Stimulated activated CD8-positive, alpha-beta memory T cell treated with anti-CD3 and anti-CD28 coated beads, Interleukin-15, amount 100 ng/mL, for 24 hours (primary cell): ENCODE results near the gene RPP25L.
A peak's percentile ranks its signal among the peaks of the same experiment; 100 is the strongest.

ENCODE experiments used
- DNase-seq: peaks from one replicate; pipeline ENCODE4 v3.0.0-alpha.2; 2020; ENCODE audit warnings: low read depth

The RPP25L gene

DNA sequence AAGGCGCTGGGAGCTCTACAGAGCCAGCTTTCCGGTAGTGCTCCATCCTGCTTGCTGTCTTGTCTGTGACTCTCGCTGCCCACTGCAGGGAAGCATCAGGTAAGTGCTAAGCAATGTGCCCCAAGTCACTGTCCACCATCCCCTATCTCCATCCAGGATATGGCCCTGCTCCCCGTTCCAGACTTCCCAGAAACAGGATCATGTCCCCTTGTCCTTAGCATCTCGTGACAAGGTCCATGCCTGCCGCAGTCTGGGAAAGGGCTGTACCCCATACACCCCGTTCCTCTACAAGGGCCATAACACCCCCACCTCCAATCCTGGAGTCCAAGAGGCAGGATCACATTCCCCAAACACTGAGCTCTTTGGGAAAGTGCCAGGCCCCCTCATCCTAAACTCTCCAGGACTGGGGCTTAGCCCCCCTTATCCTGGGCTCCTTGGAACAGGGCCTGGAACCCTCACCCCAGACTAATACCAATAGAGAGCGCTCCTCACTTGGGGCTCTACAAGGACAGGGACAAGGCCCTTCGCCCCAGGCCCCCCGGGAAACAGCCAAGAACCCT, 566 bp downstream of the RPP25L start:
- no peak for DNase-seq

DNA sequence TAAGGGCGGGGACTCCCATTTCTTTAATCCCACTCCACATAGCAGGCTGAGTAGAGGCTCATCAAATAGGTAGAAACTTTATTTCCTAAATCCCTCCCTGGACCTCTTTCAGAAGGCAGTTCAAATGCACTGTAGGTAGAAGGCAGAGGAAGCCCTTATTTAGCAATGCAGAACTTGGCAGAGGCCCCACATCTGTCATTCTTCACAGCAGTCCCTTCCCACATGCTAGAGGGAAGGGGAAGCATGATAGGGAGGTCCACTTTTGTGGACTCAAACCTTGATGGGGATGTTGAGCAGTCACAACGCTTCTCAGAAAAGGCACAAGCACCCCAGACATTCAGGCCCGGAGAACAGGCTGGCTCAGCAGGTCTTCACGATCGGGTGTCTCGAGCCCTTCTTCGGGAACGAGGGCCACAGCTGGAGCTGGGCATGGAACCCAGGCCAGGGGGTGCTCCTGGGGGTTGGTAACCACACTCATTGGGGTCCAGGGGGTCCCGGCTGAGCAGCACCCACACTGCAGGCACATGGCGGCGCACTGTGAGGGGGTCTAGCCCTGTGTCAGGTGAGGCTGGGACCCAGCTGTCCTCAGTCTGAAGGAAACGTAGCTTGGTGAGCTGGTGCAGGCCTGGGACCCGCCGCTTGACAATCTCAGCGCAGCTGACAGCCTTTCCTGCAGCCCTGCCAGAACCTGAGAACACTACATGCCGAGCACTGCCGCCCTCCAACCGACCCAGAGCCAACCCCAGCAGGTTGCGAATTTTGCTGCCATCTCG, 1.3 kb downstream of the RPP25L start:
- no peak for DNase-seq

GRCh38 chr9:34607331-34607730, 4.6 kb downstream of the RPP25L start:
- no peak for DNase-seq

DNA sequence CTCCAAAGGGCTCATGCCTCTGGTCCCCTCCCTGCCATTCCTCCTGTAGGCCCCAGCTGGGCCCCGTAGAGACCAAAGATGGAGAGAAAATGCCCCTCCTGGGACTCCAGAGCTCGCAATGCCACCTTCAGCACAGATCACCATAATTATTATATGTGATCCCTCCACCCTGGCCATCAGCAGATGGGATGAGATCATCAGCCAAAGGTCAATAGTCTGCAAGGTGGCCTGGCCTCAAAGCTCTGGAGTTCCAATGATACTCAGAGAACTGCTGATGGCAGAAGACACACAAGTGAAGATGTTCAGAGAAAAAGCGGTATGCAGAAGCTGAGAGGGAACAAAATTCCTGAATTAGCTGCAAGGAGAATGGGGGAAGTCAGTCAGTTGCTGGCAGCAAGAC, 5.0 kb downstream of the RPP25L start:
- DNase-seq, result no peak

DNA sequence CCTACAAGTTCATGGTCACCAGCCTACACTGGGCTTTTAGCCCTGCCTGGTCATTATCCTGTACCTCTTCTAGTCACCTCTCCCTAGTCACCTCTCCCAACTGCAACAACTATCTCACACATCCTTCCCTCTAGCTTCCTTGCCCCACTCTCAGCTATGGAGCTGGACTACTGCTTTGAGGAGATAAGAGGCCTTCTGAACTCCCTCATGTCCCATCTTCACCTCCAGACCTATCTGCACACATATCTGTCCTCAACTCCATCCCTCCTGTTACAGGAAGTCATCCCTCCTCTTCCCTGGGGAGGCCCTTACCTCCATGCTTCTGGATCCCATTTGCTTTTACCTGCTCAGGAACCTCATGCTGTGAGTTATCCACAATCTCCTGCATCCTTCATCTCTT, 5.7 kb downstream of the RPP25L start:
- DNase-seq, result no peak

DNA sequence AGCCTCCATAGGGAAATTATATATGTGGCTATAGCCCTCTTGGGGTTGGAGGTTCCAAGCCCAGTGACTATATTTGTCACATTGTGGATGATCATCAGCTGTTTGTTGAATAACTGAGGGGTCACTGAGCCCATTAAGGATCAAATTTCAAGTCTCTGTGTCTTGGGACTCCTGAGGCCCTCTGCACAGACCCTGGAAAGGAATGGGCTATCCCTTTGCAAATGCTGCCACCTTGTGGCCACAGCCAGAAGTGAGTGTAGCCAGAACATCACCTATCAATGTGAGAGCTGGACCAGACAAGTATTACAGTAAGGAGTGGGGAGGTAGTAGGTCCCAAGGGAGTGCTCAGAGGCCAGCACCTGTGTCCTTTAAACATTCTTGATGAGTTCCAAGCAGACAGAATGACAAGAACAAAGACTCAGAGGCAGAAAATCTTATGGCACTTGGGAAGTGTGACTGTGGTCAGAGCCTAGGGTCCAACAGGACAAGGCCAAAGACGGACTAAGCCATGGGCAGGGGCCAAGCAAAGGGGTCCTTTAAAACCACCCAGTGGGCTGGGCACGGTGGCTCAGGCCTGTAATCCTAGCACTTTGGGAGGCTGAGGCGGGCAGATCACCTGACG, 8.2 kb downstream of the RPP25L start:
- DNase-seq, result peak; percentile 73

GRCh38 chr9:34601937-34602573, 9.8 kb downstream of the RPP25L start:
- DNase-seq, result no peak

DNA sequence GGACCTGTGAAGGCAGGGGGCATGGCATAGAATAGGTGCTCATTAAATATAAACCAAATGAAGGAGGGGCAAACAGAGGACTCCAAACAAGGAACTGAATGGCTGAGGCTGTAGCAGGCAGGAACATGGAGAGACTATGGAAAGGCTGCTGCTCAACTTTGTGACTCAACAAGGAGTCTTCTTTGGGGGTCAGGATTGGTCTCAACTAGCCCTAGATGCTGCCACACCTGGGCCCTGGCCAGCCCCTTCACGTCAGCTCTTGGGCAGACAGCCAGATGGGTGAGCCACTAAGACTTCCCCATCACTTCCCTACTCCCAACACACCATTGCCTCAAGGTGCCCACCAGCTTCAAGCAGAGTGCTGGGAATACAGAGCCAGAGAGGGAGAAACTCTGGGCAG, 11.0 kb downstream of the RPP25L start:
- no peak for DNase-seq

- no peak for DNase-seq
These were observed 12.4 kb downstream of the RPP25L start for GRCh38 chr9:34599546-34599945.

DNA sequence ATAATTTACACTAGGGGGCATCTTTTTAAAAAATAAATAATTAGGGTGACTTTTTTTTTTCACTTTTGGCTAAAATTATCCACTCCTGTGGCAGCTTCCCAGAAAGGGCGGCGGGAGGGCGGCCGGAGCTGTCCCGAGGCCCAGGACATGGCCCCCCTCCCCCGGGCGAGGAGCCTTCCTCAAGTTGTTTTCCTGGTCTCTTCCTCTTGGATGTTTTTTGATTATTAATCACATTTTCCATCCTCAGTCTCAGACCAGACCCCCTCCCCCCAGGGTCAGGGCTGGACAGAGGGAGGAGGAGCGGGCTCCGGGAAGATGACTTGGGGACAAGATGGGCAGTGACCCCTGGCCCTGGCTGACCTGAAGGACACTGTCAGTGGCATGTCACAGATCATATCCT, 17.7 kb downstream of the RPP25L start:
- DNase-seq, result no peak

GRCh38 chr9:34592895-34593601, 18.8 kb downstream of the RPP25L start:
- DNase-seq, result no peak

GRCh38 chr9:34591917-34592866, 19.7 kb downstream of the RPP25L start:
- no peak for DNase-seq

DNA sequence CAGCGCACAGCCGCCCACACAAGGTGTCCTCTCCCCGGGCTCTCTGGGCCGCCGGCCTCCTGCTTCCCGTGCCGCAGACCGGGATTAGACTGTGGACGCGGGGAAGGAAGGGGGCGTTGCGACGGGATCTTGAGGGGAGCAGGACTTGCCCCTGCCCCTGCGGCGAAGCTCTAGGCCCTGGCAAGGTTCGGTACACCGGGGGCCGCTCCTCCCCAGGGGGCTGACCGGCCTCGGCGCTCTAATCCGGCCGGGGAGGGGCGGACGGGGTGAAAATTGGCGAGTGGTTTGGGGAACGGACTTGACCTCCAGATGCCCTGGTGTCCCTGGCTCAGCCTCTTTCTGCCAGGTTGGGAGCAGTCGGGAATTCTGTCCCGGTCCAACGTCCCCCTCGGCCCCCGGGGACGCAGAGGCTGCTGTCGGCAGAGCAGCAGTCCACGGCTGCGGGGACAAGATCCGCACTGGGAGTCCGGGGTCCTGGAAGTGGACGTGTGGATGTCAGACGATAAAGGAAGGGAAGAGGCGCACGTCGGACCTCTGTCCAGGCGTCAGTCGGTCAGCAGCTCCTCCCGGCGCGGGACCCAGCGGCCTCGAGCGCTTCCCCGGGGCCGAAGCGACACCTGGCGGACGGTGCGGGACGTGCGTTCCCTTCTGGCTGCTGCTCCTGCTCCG, 20.5 kb downstream of the RPP25L start:
- DNase-seq, result peak; percentile 76

DNA sequence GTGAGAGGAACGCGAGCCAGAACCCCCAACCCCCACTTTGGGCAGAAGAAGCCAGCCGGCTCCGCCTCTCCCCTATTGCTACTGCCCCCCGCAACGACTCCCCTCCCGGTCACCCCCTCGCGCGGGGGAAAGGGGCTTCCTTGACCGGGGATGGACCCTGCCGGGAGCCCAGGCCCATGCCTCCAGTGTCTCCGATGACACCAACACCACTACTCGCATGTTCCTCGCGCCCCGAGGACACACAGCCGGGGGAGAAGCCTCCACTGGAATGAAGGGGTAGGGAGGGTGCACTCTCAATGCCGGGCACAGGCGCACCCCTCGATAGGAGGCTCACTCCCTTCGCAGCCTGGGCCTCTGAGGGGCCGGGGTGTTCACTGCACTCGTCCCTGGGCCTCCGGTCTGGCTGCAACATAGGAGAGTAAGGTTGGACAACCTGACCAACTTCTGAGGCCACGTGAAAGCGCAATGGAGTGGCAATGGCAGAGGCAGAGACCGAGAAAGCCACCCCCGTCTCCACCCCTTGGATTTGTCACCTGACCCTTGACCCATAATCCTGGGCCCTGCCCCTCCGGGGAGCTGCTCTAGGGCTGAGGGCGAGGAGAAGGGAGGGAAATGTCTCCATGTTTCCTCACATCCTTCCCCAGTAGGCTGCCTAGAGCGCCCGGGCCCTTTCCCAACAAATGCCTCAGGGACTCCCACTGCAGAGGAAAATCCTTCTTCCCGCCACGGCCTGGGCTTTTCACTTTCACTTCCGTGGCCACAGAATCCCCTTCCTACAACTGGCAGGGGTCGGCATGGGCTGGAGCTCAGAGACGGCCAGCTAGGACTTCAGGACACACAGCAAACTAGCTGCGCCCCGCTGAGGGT, 21.3 kb downstream of the RPP25L start:
- DNase-seq, result no peak

- no peak for DNase-seq
These were observed 22.1 kb downstream of the RPP25L start, which contains the start of gene CNTFR for GRCh38 chr9:34589636-34590380. TSS of gene CNTFR (minus strand) at chr9:34589724. CDS start at chr9:34568981, 20,743 bp downstream.

DNA sequence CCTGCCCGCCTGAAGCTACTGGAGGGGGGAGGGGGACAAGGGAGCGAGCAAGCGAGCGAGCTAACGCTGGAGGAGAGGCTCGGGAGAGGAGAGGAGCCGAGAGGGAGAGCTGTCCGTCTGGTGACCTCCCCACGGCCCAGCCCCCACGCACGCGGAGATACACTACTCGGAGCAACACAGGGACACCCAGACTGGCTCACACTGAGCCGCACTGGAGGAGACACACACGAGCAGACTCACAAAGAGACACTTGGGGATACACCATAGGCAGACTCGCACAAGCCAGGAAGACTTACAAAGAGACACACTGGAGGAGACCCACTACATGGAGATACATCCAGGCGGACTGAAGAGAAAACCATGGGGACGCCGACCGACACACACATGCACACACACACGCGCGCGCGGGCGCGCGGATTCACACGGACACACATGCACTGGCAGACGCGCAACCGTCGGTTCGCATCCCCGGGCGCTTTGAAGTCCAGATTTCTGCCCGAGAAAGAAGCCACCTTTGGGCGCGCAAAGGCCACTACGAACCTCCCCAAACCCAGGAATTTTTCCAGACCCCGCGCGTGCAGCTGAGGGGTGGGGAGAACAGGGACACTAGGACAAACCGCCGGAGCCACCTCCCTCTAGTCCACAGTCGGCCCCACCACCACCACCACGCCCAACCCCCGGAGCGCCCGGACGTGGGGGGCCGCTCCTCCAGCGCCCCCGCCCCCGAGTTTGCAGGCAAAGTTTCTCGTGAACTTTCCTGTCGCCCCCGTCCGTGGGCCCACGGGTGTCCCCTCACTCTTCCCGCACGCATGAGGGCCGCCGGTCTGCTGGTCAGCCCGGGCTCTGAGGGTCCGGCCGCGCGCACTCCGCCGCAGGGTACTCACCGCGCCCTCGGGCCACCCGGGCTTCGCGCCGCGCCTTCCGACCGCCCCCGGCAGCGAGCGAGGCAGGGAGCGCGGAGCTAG, 22.9 kb downstream of the RPP25L start:
- no peak for DNase-seq

DNA sequence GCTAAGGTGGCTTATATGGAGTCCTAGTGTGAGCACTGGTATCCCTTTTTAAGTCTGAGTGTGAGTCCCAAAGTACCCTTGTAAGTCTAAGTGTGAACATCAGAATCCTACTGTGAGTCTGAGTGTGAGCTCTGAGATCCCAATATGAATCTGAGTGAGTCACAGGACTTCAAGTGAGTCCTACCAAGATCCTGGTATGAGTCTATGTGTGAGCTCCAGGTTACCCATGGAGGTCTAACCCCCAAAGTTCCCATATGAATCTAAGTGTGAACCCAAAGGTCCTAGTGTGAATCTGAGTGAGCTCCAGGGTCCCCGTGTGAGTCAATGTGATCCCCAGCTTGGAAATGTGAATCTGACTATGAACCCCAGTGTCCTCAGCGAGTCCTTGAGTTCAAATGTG, 24.6 kb downstream of the RPP25L start:
- DNase-seq, result no peak
